ENCODE measurements around the gene PDCD10. TPM values are rescaled to one million over a fixed set of nuclear protein-coding genes. Genes with fewer than 3 reads are reported as not detected.

The PDCD10 gene
- polyA plus RNA-seq, 3 donors: 31.7 to 61.8 (median 61.5) TPM

- no peak for TF ChIP-seq CTCF (IDR thresholded peaks at IDR 0.05)
- Histone ChIP-seq H3K9ac (ENCODE audit: insufficient read depth, low read length, poor library complexity, severe bottlenecking) (no peak overlapping the region), H4K20me1 (ENCODE audit: insufficient read depth, low read length) (no peaks in the 10 kb centered on the region), H3K27me3 (ENCODE audit: control insufficient read depth in 2 of 2, insufficient read depth in 2 of 2, low read length in 2 of 2) (no peaks in the 10 kb centered on the region), H3K4me1 (ENCODE audit: control insufficient read depth in 1 of 2, insufficient read depth in 2 of 2, low read length in 2 of 2) (no peaks in the 10 kb centered on the region), H3K79me2 (ENCODE audit: insufficient read depth, low read length) (no peaks in the 10 kb centered on the region), H3K27ac (ENCODE audit: low read depth in 1 of 2, low read length in 2 of 2) (no peak overlapping the region), H3K4me2 (replicated peaks; ENCODE audit: extremely low read depth, low read length, poor library complexity, severe bottlenecking) (no peak overlapping the region), H2AFZ (ENCODE audit: insufficient read depth, low read depth, low read length, poor library complexity, severe bottlenecking) (no peak overlapping the region), H3K9me3 (replicated peaks in 1 of 2; ENCODE audit: control insufficient read depth in 1 of 2, insufficient read depth in 1 of 2, low read length in 2 of 2) (no peaks in the 10 kb centered on the region), H3K4me3 (replicated peaks in 1 of 3; ENCODE audit: low read depth in 2 of 3, low read length in 3 of 3) (no peak overlapping the region), H3K36me3 (replicated peaks in 1 of 2; ENCODE audit: control insufficient read depth in 1 of 2, insufficient read depth in 2 of 2, low read length in 2 of 2) (no peaks in the 10 kb centered on the region)
- Mint-ChIP-seq H3K4me3 (no peak overlapping the region), H3K4me1 (no peaks in the 10 kb centered on the region), H3K9me3 (peaks cover 0 to 11% (median 5%) of the 10 kb centered on the region in 7 donors), H3K36me3 (no peaks in the 10 kb centered on the region), H3K27me3 (ENCODE audit: low read depth in 3 of 3) (peaks cover 0 to 3% (median 2%) of the 10 kb centered on the region in 3 donors), H3K27ac (no peak overlapping the region)
- DNase-seq: no peak
- no CpG with 5 or more reads among the region's 2 CpGs for WGBS (ENCODE audit: insufficient coverage)
- intact Hi-C loops (cut with micrococcal nuclease): no loop called here
These were observed 45.7 kb upstream of the PDCD10 start for GRCh38 chr3:167780214-167780883.

GRCh38 chr3:167777356-167777755, 42.7 kb upstream of the PDCD10 start:
- TF ChIP-seq CTCF (IDR thresholded peaks at IDR 0.05): no peak
- no peaks in the 10 kb centered on the region for H3K36me3 Mint-ChIP-seq
- intact Hi-C loops (cut with micrococcal nuclease): no loop called here
- no peak overlapping the region for H3K4me3 Mint-ChIP-seq
- no peak for DNase-seq
- Histone ChIP-seq H3K9me3 (replicated peaks in 1 of 2; ENCODE audit: control insufficient read depth in 1 of 2, insufficient read depth in 1 of 2, low read length in 2 of 2) (no peaks in the 10 kb centered on the region), H3K9ac (ENCODE audit: insufficient read depth, low read length, poor library complexity, severe bottlenecking) (no peak overlapping the region), H3K4me2 (replicated peaks; ENCODE audit: extremely low read depth, low read length, poor library complexity, severe bottlenecking) (no peak overlapping the region), H3K4me1 (ENCODE audit: control insufficient read depth in 1 of 2, insufficient read depth in 2 of 2, low read length in 2 of 2) (no peaks in the 10 kb centered on the region), H3K27me3 (ENCODE audit: control insufficient read depth in 2 of 2, insufficient read depth in 2 of 2, low read length in 2 of 2) (no peaks in the 10 kb centered on the region), H3K4me3 (replicated peaks in 1 of 3; ENCODE audit: low read depth in 2 of 3, low read length in 3 of 3) (no peak overlapping the region), H3K36me3 (replicated peaks in 1 of 2; ENCODE audit: control insufficient read depth in 1 of 2, insufficient read depth in 2 of 2, low read length in 2 of 2) (no peaks in the 10 kb centered on the region), H3K27ac (ENCODE audit: low read depth in 1 of 2, low read length in 2 of 2) (no peak overlapping the region), H2AFZ (ENCODE audit: insufficient read depth, low read depth, low read length, poor library complexity, severe bottlenecking) (no peak overlapping the region), H4K20me1 (ENCODE audit: insufficient read depth, low read length) (no peaks in the 10 kb centered on the region), H3K79me2 (ENCODE audit: insufficient read depth, low read length) (no peaks in the 10 kb centered on the region)
- no peak overlapping the region for H3K27ac Mint-ChIP-seq
- peaks cover 0 to 9% (median 5%) of the 10 kb centered on the region in 7 donors for H3K9me3 Mint-ChIP-seq
- H3K27me3 Mint-ChIP-seq (ENCODE audit: low read depth in 3 of 3): peaks cover 0 to 3% (median 2%) of the 10 kb centered on the region in 3 donors
- 100% methylated on average over 1 of the region's 1 CpG for WGBS (ENCODE audit: insufficient coverage)
- no peaks in the 10 kb centered on the region for H3K4me1 Mint-ChIP-seq

All from CD14-positive monocyte (primary cell).